Measurements from ENCODE around the gene SLC22A25.

The SLC22A25 gene

DNA sequence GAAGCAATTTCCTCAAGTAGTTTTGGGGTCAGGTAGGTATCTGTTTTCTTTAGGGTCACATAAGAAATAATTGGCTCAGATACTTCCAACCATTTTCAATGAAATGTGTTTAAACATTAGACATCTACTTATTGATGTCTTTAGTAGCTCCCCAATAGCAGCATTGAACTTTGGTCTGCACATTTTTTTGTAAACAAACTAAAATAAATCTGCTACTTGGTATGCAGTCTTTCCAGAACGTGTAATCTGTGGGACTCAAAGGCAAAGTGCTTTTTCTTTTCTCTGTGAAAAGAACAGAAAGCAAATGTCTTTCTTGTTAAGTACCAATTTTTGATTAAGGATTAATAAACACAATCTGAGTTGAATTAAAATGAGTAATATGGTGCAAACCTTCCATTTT, 13.6 kb downstream of the SLC22A25 start:
- no peak for DNase-seq

DNA sequence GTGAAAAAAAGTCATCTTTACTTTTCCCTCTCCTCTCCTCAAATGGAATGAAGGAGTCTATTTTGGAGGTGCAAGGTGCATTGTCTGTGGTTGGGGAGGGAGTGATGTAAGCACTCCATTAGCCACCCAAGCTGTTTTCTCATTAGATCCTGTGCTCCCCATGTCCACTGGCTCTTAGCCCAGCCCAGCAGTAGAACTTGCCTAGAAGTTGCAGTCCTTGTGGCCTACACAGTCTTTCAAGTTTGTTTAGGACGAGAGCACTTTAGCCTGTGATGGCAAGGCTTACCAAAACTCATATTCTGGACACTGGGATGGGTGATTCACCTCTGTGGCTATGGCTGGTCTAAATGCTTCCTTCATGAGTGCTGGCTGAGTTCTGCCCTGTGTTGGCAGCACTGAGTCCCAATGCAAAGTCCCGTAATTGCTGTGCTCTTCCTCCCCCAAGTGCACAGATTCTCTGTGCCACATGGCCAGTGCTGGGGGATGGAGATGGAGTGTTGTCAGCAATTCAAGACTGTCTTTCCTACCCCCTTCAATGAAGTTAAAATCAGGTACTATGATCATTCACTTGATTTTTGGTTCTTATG, 15.8 kb downstream of the SLC22A25 start:
- no peak for DNase-seq

DNA sequence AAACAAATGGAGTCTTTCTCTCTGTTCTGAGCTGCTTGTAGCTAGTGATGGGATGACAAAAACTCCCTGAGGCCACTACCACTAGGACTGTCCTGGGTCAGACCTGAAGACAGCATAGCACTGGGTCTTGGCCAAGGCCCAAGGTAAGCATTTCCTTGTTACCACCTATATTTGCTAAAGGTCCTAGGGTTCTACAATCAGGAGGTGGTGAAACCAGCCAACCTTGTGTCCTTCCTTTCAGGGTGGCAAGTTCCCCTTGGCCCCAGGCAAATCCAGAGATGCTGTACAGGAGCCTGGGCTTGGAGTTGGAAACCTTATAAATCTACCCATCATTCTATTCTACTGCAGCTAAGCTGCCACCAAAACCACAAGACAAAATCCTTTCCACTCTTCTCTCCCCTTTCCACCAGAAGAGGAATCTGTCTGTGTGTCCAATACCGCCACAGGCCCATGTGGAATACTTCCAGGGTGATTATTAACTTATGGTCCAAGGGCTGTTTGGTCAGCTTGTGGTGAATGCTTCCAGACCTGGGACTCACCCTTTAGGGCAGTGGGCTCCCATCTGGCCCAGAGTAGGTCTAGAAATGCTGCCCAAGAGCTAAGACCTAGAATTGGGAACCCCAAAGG, 16.8 kb downstream of the SLC22A25 start:
- DNase-seq = no peak

DNA sequence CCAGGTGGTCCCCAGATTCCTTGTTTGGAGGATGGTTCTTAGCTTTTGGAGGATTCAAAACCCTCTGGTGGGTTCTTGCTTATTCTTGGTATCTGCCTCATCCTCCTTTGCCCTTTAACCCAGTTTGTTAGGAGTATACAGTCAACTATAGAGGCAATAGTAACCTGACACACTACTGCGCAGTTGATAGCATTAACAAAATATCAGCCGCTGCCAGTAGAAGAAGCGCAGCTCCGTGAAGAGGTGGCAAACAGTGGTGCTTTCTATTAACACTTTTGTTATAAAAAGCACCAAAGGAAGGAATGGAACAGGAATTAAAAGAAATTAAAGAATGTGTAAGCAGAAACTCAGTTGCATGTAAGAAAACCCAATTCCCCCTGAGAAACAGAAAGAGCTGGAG, 29.3 kb downstream of the SLC22A25 start:
- no peak for DNase-seq

DNA sequence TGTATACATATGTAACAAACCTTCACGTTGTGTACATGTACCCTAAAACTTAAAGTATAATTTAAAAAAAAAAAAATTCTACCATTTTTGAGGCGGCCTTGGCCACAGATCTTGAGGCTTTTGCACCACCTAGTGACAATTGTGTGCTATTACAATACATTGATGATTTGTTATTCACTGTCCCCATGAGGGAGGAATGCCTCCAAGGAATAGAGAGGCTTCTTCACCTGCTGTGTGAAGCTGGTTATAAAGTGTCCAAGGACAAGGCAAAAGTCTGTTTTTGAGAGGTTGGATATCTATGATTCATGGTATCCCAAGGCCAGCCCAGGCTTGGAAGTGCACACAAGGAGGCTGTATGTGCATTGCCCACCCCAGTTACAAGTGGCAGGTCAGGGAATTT, 30.7 kb downstream of the SLC22A25 start:
- no peak for DNase-seq

DNA sequence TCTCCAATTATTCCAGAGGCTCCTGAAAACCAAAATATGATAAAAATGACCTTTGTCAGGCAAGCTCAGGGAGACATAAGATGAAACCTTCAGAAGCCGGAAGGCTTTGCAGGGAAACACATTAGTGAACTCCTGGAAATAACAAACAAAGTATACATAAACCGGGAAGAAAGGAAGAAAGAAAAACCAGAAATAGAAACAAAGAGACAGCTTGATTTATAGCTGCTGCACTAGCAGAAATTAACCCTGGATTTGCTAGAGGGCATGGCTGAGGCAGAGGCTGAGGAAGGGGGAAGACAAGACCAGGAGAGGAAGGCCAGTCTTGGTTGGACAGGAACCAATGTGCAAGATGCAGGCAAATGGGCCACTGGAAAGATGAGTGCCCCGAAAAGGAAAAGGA, 33.3 kb downstream of the SLC22A25 start:
- no peak for DNase-seq

Data from KG1 (cell line).